ENCODE data around the gene NRAP. TPM values are rescaled to one million over a fixed set of nuclear protein-coding genes. Genes with fewer than 3 reads are reported as not detected.
A peak's percentile ranks its signal among the peaks of the same experiment; 100 is the strongest.

The NRAP gene
- total RNA-seq, 4 donors from 2014 or later, result not detected

DNA sequence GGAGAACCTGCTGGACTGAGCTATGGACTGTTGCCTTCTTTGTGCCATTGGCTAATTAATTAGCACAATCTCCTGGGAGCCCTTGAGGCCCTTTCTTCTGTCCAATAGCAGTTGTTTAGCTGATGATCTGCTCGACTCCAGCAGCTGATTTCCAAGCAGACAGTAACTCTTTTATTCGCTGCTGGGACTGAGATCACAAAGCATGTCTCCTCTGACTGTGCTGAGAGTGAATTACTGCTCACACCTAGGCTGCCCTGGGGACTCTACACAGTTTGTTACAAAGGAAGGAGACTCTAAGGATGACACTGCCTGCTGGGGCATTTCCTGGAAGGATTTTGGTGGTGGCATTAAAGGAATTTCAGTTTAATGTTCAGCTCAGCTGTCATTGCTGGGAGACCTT is 47.3 kb upstream of the NRAP start:
- intact Hi-C loops (cut with DNase I), result no loop called here
- Histone ChIP-seq H3K27ac (no peak overlapping the region), H3K27me3 (no peaks in the 10 kb centered on the region), H3K4me3 (replicated peaks in 1 of 3) (no peak overlapping the region), H3K9me3 (no peaks in the 10 kb centered on the region), H3K36me3 (no peaks in the 10 kb centered on the region), H3K4me1 (peaks cover 14 to 19% of the 10 kb centered on the region in 2 donors)
- 70 to 71% methylated on average over 2 of the region's 2 CpGs for WGBS, 2 donors
- no peak for DNase-seq
- TF ChIP-seq, protein P1, sequence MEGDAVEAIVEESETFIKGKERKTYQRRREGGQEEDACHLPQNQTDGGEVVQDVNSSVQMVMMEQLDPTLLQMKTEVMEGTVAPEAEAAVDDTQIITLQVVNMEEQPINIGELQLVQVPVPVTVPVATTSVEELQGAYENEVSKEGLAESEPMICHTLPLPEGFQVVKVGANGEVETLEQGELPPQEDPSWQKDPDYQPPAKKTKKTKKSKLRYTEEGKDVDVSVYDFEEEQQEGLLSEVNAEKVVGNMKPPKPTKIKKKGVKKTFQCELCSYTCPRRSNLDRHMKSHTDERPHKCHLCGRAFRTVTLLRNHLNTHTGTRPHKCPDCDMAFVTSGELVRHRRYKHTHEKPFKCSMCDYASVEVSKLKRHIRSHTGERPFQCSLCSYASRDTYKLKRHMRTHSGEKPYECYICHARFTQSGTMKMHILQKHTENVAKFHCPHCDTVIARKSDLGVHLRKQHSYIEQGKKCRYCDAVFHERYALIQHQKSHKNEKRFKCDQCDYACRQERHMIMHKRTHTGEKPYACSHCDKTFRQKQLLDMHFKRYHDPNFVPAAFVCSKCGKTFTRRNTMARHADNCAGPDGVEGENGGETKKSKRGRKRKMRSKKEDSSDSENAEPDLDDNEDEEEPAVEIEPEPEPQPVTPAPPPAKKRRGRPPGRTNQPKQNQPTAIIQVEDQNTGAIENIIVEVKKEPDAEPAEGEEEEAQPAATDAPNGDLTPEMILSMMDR (IDR thresholded peaks at IDR 0.05), result no peak
- TF ChIP-seq POLR2A (IDR thresholded peaks at IDR 0.05), result no peak

DNA sequence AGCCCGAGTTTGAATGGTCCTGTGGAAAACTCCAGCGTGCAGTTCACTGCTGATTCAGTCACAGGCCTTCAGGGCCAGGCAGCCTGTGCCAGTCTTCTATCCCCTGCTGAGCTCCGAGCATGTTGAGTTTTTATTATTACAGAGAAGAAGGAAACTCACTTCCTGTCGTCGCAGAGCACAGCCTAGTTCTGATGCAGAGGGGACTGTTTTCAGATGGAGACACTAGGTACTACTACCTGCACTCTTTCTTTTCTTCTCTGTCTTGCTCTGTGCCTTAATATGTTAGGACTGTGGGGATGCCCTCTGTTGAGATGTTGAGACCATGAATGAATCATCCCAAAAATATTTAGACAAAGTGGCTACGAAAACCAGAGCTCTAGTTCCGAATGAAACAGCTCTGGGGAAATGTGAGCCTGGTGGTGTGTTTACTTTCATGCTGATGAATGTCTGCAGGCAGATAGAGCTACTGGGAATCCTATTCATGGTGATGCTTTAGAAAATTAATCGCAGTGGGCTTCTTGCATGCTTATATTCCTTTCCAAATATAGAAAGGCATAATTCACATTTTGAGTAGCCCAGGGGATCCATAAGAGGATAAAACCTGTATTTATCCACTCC is 45.5 kb upstream of the NRAP start:
- intact Hi-C loops (cut with DNase I), result no loop called here

DNA sequence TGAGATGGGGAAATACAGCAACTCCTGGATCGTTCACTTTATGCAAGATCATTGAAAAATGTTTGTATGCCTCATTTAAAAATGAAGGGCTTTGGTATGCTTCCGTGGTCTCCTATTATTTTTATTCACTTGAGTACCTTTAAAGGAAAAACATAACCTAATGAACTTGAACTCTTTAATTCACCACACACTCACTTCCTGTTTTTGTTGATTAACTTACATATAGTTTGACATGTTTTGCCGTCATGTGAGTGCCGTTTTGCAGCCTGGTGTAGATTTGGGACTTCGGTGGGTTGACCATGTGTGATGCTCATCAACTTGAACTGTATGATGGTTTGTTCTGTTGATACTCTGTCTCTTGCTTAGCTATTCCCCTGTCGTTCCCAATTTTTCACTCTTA is 44.8 kb upstream of the NRAP start:
- intact Hi-C loops (cut with DNase I), result no loop called here
- H3K9me3 ChIP-seq, result no peaks in the 10 kb centered on the region
- 67 to 72% methylated on average over 6 of the region's 6 CpGs for WGBS, 2 donors
- peaks cover 14 to 19% of the 10 kb centered on the region in 2 donors for H3K4me1 ChIP-seq
- H3K36me3 ChIP-seq, result no peaks in the 10 kb centered on the region
- H3K4me3 ChIP-seq (replicated peaks in 1 of 3), result no peak overlapping the region
- H3K27me3 ChIP-seq, result no peaks in the 10 kb centered on the region
- H3K27ac ChIP-seq, result no peak overlapping the region
- TF ChIP-seq, protein P1 (IDR thresholded peaks at IDR 0.05), result no peak
- TF ChIP-seq POLR2A (IDR thresholded peaks at IDR 0.05), result no peak
- no peak for DNase-seq

More for the DNA sequence above, 45.5 kb upstream of the NRAP start:
- WGBS, 2 donors, result 49% methylated on average over 8 of the region's 8 CpGs
- Histone ChIP-seq H3K4me3 (replicated peaks in 1 of 3) (no peak overlapping the region), H3K36me3 (no peaks in the 10 kb centered on the region), H3K27me3 (no peaks in the 10 kb centered on the region), H3K9me3 (no peaks in the 10 kb centered on the region), H3K4me1 (peaks cover 14 to 19% of the 10 kb centered on the region in 2 donors), H3K27ac (no peak overlapping the region)
- TF ChIP-seq, protein P1 (IDR thresholded peaks at IDR 0.05), result no peak
- no peak for TF ChIP-seq POLR2A (IDR thresholded peaks at IDR 0.05)
- peak; percentile 9 to 35 for DNase-seq

- Histone ChIP-seq H3K27ac (no peak overlapping the region), H3K4me3 (replicated peaks in 1 of 3) (no peak overlapping the region), H3K36me3 (no peaks in the 10 kb centered on the region), H3K9me3 (no peaks in the 10 kb centered on the region), H3K4me1 (peaks cover 14 to 19% of the 10 kb centered on the region in 2 donors), H3K27me3 (no peaks in the 10 kb centered on the region)
- no peak for DNase-seq
- WGBS, 2 donors, result 85 to 87% methylated on average over 5 of the region's 5 CpGs
- intact Hi-C loops (cut with DNase I), result no loop called here
- no peak for TF ChIP-seq POLR2A (IDR thresholded peaks at IDR 0.05)
- TF ChIP-seq, protein P1 (IDR thresholded peaks at IDR 0.05), result no peak
These were observed 42.8 kb upstream of the NRAP start for GRCh38 chr10:113706623-113707022.

DNA sequence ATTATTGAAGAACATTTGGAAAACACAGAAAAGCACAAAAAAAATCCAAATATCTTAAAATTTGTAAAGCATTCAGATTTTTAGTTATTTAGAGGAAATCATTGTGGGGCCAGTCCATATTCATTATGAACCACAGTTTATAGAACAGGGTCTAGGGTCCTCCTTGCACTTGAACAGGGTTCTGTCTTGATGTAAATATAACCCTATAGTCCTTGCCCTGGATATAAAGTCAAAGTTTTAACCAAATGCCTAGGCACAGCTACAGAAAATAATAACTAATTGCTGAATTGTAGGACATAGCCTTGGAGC is 41.5 kb upstream of the NRAP start:
- no peaks in the 10 kb centered on the region for H3K36me3 ChIP-seq
- peaks cover 14 to 16% of the 10 kb centered on the region in 2 donors for H3K4me1 ChIP-seq
- H3K27ac ChIP-seq, result no peak overlapping the region
- no peaks in the 10 kb centered on the region for H3K9me3 ChIP-seq
- intact Hi-C loops (cut with DNase I), result no loop called here
- H3K27me3 ChIP-seq, result no peaks in the 10 kb centered on the region
- no peak for DNase-seq
- H3K4me3 ChIP-seq (replicated peaks in 1 of 3), result no peak overlapping the region
- TF ChIP-seq, protein P1 (IDR thresholded peaks at IDR 0.05), result no peak
- TF ChIP-seq POLR2A (IDR thresholded peaks at IDR 0.05), result no peak

Data from thyroid gland (tissue), 4 donors.